ENCODE measurements around the gene OLFM1. TPM values are rescaled to one million over a fixed set of nuclear protein-coding genes. Genes with fewer than 3 reads are reported as not detected.

Gene OLFM1
- total RNA-seq, 1 donor from 2014 or later: 0.83 TPM

DNA sequence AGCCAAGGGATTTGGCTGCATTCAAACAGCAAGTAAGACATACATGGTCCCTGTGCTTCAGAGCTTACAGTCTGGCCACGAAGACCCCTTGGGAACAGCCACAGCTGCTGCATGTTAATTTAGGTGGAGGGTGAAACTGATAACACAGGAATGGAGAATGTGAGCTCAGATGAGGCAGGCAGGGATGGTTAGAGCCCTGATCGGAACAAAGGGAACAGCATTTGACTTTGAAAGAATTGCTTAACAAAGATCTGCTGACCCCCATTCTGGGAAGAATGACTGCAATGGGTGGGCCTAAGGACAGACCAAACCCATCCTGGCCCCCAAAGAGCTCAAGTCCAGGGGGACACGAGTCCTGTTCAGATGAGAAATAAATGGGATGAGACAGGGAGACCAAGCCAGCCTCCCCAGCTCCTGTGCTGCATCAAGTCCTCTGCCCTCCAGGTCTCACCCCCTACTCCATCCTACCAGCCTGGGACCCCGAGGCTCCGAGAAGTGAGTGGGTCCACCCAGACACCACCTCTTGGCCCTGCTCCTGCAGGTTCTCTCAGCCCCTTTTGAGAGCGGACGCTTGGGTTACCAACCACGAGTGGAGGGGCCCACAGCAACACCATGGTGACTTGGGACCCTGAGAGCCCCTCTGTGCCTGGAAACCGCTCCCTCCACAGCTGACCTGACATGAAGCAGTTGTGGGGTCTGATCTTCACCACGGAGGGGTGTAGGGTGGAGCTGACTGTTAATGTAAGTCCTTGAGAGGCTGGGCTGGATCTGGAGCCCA, 50.8 kb downstream of the OLFM1 start:
- Mint-ChIP-seq H3K27ac (ENCODE audit: unreplicated experiment) (no peak overlapping the region), H3K4me3 (ENCODE audit: unreplicated experiment) (no peak overlapping the region), H3K9me3 (ENCODE audit: unreplicated experiment) (peaks cover 9% of the 10 kb centered on the region), H3K27me3 (ENCODE audit: unreplicated experiment) (no peaks in the 10 kb centered on the region), H3K4me1 (ENCODE audit: unreplicated experiment) (no peaks in the 10 kb centered on the region), H3K36me3 (ENCODE audit: unreplicated experiment) (no peaks in the 10 kb centered on the region)
- no peak for DNase-seq (ENCODE audit: extremely low spot score, unreplicated experiment)
- TF ChIP-seq, protein P1, sequence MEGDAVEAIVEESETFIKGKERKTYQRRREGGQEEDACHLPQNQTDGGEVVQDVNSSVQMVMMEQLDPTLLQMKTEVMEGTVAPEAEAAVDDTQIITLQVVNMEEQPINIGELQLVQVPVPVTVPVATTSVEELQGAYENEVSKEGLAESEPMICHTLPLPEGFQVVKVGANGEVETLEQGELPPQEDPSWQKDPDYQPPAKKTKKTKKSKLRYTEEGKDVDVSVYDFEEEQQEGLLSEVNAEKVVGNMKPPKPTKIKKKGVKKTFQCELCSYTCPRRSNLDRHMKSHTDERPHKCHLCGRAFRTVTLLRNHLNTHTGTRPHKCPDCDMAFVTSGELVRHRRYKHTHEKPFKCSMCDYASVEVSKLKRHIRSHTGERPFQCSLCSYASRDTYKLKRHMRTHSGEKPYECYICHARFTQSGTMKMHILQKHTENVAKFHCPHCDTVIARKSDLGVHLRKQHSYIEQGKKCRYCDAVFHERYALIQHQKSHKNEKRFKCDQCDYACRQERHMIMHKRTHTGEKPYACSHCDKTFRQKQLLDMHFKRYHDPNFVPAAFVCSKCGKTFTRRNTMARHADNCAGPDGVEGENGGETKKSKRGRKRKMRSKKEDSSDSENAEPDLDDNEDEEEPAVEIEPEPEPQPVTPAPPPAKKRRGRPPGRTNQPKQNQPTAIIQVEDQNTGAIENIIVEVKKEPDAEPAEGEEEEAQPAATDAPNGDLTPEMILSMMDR (IDR thresholded peaks at IDR 0.05): no peak

DNA sequence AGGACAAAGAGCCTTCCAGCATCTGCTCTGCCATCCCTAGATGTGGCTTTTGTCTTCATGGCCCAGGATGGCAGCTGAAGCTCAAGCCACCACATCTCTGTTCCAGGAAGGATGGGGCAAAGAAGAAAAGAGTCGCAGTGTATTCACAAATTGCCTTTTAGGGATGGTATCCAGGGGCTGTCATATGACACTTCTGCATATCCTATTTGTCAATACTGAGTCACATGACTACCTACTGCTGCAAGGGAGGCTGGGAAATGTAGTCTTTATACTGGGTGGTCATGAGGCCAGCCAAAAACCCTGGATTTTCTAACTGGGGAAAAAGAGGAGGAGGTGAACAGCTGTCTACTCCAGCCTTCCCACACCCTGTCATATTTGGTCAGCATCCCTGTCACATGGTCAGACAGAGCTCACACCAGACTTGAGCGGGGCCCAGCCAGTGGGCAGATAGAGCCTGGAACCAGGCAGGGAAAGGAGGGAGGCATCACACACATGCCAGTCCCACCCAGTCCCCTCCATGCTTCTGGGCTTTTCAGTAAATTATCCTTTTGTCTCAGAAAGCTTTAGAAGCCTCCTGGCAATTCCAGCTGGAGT, 52.0 kb downstream of the OLFM1 start:
- Mint-ChIP-seq H3K27me3 (ENCODE audit: unreplicated experiment) (no peaks in the 10 kb centered on the region), H3K27ac (ENCODE audit: unreplicated experiment) (no peak overlapping the region), H3K4me1 (ENCODE audit: unreplicated experiment) (no peaks in the 10 kb centered on the region), H3K9me3 (ENCODE audit: unreplicated experiment) (peaks cover 9% of the 10 kb centered on the region), H3K36me3 (ENCODE audit: unreplicated experiment) (no peaks in the 10 kb centered on the region), H3K4me3 (ENCODE audit: unreplicated experiment) (no peak overlapping the region)
- DNase-seq (ENCODE audit: extremely low spot score, unreplicated experiment): no peak
- TF ChIP-seq, protein P1 (IDR thresholded peaks at IDR 0.05): no peak

DNA sequence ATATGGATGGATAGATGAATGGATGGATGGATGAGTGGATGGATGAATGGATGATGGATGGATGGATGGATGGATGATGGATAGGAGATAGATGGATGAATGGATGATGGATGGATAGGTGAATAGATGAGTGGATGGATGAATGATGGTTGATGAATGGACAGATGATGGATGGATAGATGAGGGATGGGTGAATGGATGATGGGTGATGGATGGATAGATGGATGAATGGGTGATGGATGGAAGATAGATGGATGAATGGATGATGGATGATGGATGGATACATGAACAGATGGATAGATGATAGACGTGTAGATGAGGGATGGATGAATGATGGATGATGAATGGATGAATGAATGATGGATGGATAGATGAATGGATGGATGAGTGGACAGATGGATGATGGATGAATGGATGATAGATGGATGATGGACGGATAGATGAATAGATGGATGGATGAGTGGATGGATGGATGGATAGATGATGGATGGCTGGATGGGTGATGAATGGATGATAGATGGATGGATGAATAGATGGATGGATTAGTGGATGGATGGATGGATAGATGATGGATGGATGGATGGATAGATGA, 53.8 kb downstream of the OLFM1 start:
- Mint-ChIP-seq H3K9me3 (ENCODE audit: unreplicated experiment) (peaks cover 5% of the 10 kb centered on the region), H3K27me3 (ENCODE audit: unreplicated experiment) (no peaks in the 10 kb centered on the region), H3K36me3 (ENCODE audit: unreplicated experiment) (no peaks in the 10 kb centered on the region), H3K4me3 (ENCODE audit: unreplicated experiment) (no peak overlapping the region), H3K4me1 (ENCODE audit: unreplicated experiment) (no peaks in the 10 kb centered on the region), H3K27ac (ENCODE audit: unreplicated experiment) (no peak overlapping the region)
- DNase-seq (ENCODE audit: extremely low spot score, unreplicated experiment): no peak
- TF ChIP-seq, protein P1 (IDR thresholded peaks at IDR 0.05): no peak

DNA sequence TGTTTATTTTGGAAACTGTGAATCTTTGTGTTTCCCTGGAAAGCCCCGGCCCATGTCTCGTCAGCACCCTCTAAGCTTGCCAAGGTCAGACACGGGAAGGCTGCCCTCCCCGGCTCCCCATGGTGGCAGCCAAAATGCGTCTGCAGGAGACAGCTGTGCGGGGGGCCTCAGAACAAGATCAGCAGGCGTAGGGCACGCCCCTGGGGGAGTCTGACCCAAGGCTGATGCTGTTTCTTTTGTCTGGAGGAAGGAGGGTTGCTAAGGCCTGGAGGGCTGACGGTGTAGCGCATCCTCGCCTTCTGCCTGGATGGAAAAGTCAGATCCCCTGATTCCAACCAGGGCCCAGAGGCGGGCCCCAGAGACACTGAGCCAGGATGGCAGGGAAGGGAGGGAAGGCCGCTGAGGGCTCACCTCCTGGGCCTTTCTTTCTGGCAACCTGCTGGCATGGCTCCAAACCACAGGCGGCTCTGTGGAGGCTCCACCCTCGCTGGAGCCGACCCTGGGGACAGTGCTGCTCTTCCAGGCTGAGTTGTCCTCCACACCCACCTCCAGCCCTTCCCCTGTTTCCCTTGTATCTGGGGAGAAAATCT, 57.2 kb downstream of the OLFM1 start:
- no peak for DNase-seq (ENCODE audit: extremely low spot score, unreplicated experiment)
- Mint-ChIP-seq H3K27me3 (ENCODE audit: unreplicated experiment) (no peaks in the 10 kb centered on the region), H3K4me1 (ENCODE audit: unreplicated experiment) (no peaks in the 10 kb centered on the region), H3K4me3 (ENCODE audit: unreplicated experiment) (no peak overlapping the region), H3K36me3 (ENCODE audit: unreplicated experiment) (no peaks in the 10 kb centered on the region), H3K27ac (ENCODE audit: unreplicated experiment) (no peak overlapping the region), H3K9me3 (ENCODE audit: unreplicated experiment) (peaks cover 4% of the 10 kb centered on the region)
- TF ChIP-seq, protein P1 (IDR thresholded peaks at IDR 0.05): no peak

DNA sequence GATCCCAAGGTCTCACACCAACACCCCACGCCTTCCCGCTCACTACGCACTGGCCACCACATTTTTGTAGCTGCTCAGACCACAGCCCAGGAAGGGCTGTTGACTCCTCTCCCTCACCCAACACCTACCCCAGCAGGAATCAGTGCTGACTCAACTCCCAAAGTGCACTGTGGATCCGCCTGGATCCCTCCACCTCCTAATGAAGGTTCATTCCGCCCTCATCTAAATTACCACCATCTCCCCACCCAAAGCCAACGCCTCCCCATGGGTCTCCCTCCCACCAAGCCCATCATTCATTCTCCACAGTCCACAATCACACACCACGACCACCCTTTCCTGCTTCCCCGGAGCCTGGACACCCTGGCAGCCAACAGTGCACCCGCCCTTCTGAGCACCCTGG, 57.8 kb downstream of the OLFM1 start:
- Mint-ChIP-seq H3K27ac (ENCODE audit: unreplicated experiment) (no peak overlapping the region), H3K4me3 (ENCODE audit: unreplicated experiment) (no peak overlapping the region), H3K9me3 (ENCODE audit: unreplicated experiment) (peaks cover 6% of the 10 kb centered on the region), H3K27me3 (ENCODE audit: unreplicated experiment) (no peaks in the 10 kb centered on the region), H3K4me1 (ENCODE audit: unreplicated experiment) (no peaks in the 10 kb centered on the region), H3K36me3 (ENCODE audit: unreplicated experiment) (no peaks in the 10 kb centered on the region)
- DNase-seq (ENCODE audit: extremely low spot score, unreplicated experiment): no peak
- TF ChIP-seq, protein P1 (IDR thresholded peaks at IDR 0.05): no peak
